HK-2 (cell line): ENCODE measurements around the gene NEK6.

Source experiments
- DNase-seq: peaks from one replicate; pipeline ENCODE4 v3.0.0-alpha.2; 2018; ENCODE audit not compliant: unreplicated experiment

The NEK6 gene

GRCh38 chr9:124373851-124374250, 116.1 kb downstream of the NEK6 start:
- no peak for DNase-seq

GRCh38 chr9:124375726-124376125, 118.0 kb downstream of the NEK6 start:
- no peak for DNase-seq

GRCh38 chr9:124376329-124376728, 118.6 kb downstream of the NEK6 start:
- DNase-seq, result no peak

GRCh38 chr9:124377551-124378406, 120.0 kb downstream of the NEK6 start:
- no peak for DNase-seq

- no peak for DNase-seq
These were observed 123.6 kb downstream of the NEK6 start for GRCh38 chr9:124381170-124381945.

- no peak for DNase-seq
These were observed 126.5 kb downstream of the NEK6 start for GRCh38 chr9:124384210-124384609.

- DNase-seq, result no peak
These were observed 127.1 kb downstream of the NEK6 start for GRCh38 chr9:124384846-124385245.

GRCh38 chr9:124385623-124386022, 127.9 kb downstream of the NEK6 start:
- DNase-seq, result no peak

GRCh38 chr9:124386201-124386600, 128.5 kb downstream of the NEK6 start:
- no peak for DNase-seq

GRCh38 chr9:124388275-124389048, 130.7 kb downstream of the NEK6 start:
- no peak for DNase-seq

GRCh38 chr9:124389146-124389939, 131.6 kb downstream of the NEK6 start:
- no peak for DNase-seq

GRCh38 chr9:124390794-124391658, 133.3 kb downstream of the NEK6 start:
- DNase-seq, result no peak

- DNase-seq, result no peak
These were observed 134.6 kb downstream of the NEK6 start for GRCh38 chr9:124392254-124392870.

- peak; percentile 77 for DNase-seq
These were observed 135.2 kb downstream of the NEK6 start for GRCh38 chr9:124392871-124393460.

- DNase-seq, result no peak
These were observed 136.4 kb downstream of the NEK6 start for GRCh38 chr9:124394167-124394566.

GRCh38 chr9:124394596-124394995, 136.8 kb downstream of the NEK6 start:
- no peak for DNase-seq

- DNase-seq, result no peak
These were observed 138.1 kb downstream of the NEK6 start for GRCh38 chr9:124395826-124396225.

- no peak for DNase-seq
These were observed 140.6 kb downstream of the NEK6 start for GRCh38 chr9:124398191-124398935.
